ENCODE measurements around the gene AFTPH. TPM values are rescaled to one million over a fixed set of nuclear protein-coding genes. Genes with fewer than 3 reads are reported as not detected.

Gene AFTPH
- total RNA-seq, 1 donor from 2014 or later: 51.1 TPM

DNA sequence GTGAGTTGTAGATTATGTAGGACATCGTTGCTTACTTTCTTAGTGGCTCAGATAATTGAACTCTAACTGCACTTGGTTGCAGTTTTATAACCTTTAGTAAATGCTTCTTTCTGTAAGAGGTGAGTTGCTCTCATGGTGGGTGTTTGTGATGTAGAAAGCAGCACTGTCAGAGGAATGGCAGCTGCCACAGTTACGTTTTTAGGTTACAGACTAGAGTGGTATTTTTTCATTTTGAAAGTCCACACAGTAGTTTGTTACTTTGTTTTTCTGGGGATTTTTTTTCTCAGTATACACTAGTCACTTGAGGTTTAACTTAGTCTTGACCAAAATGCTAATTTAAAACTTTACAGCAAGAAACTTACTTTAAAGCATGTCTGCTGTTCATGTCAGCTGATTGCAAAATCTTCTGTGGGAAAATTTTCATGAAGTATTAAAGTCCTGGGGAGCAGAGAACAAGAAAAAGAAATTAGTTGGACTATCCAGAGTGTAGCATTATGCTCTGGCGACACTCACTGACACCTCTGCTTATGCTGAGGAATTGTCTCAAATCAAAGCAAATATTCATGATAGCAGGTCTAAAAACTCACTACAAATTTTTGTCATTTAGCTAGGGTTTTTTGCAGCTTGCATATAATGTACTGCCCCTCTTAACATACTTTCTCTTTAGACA, 14.8 kb downstream of the AFTPH start:
- no peak for DNase-seq (ENCODE audit: low spot score)

DNA sequence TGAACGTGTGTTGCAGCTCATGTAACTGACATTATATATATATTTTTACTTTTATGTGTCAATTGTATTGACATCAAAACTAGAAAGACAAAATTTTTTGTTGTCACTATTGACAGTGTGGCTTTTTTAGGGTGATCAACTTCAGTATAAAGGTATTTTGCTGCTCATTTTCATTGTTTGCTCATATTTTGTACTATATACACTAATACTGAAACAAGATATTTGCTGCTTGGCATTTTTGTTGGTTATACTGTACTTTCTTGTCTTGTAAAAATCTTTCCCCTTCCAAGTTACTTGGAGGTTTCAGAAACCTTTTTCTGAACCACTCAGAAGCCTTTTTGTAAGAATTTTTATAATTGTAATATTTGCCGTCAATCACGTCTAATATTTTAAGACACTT, 16.5 kb downstream of the AFTPH start:
- DNase-seq (ENCODE audit: low spot score): no peak

GRCh38 chr2:64541547-64541946, 17.4 kb downstream of the AFTPH start:
- no peak for DNase-seq (ENCODE audit: low spot score)

DNA sequence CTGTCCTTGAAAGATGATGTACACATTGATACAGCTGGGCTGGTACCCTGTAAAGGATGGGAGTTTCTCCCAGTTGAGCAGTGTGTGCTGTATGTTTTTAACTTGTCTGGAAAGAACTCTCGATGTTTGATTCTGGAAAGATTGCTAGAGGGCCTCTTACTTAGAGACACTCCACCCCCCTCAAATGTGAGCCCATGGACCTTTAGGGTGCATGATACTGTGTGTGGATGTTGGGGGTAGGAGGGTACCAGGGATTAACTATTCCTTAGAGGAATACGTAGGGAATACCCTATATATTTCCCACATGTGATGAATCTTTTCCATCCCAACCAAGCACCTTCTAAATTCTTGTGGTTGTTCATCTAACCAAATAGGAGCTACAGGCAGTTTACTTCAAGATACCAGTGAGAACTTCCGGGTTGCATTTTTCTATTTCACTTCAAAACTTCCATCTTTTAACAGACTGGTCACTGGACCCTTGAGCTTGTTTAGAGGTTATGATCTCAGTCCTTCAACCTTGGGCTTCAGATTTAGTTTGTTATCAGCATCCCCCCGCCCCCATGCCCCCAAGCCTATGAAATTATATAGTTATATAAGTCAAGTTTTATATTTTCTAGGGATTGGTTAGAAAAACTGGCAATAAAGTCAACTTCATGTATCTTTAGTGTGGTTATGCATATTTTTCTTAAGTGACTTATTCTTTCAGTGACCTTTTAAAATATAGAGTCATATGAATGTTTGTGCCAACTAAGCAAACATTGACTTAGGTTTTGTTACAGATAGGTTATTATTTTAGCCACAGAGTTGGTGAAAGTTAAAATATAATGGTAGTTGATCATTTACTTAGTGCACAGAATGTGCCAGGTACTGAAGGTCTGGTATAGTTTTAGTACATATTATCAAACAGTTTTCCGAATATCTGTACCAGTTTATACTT, 18.2 kb downstream of the AFTPH start:
- no peak for DNase-seq (ENCODE audit: low spot score)

- DNase-seq (ENCODE audit: low spot score): no peak
Measured at GRCh38 chr2:64543008-64543697, 19.0 kb downstream of the AFTPH start.

- DNase-seq (ENCODE audit: low spot score): no peak
Measured at GRCh38 chr2:64548761-64549160, 24.6 kb downstream of the AFTPH start.

GRCh38 chr2:64550042-64550441, 25.9 kb downstream of the AFTPH start:
- DNase-seq (ENCODE audit: low spot score): no peak

DNA sequence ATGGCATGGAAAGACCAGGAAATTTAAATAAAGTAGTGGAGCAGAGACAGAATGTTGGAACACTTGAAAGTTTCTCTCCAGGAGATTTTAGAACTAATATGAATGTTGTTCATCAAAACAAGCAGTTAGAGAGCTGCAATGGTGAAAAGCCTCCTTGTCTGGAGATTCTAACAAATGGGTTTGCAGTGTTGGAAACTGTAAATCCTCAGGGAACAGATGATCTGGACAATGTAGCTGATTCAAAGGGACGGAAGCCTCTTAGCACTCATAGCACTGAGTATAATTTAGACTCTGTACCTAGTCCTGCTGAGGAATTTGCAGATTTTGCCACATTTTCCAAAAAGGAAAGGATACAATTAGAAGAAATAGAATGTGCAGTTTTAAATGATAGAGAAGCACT, 27.7 kb downstream of the AFTPH start:
- no peak for DNase-seq (ENCODE audit: low spot score)

- no peak for DNase-seq (ENCODE audit: low spot score)
Measured at GRCh38 chr2:64554117-64554516, 30.0 kb downstream of the AFTPH start.

GRCh38 chr2:64558445-64559081, 34.4 kb downstream of the AFTPH start:
- no peak for DNase-seq (ENCODE audit: low spot score)

- DNase-seq (ENCODE audit: low spot score): no peak
Measured at GRCh38 chr2:64562148-64562784, 38.1 kb downstream of the AFTPH start.

DNA sequence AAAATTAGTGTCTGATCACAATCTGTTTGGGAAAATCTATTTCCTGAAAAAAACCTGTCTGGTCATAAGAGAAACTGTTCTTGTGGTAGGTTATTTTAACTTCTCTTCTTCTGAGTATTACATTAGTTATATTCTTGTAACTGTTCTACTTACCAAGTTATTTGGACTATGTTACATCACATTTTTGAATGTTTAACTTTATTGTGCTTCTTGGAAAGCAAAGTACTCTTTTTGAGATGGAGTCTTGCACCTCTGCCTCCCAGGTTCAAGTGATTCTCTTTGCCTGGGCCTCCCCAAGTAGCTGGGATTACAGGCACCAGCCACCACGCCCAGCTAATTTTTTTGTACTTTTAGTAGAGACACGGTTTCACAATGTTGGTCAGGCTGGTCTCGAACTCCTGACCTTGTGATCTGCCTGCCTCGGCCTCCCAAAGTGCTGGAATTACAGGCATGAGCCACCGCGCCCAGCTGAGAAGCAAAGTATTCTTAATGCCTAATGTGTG, 39.4 kb downstream of the AFTPH start:
- DNase-seq (ENCODE audit: low spot score): no peak

- DNase-seq (ENCODE audit: low spot score): no peak
Measured at GRCh38 chr2:64565949-64566710, 42.0 kb downstream of the AFTPH start.

DNA sequence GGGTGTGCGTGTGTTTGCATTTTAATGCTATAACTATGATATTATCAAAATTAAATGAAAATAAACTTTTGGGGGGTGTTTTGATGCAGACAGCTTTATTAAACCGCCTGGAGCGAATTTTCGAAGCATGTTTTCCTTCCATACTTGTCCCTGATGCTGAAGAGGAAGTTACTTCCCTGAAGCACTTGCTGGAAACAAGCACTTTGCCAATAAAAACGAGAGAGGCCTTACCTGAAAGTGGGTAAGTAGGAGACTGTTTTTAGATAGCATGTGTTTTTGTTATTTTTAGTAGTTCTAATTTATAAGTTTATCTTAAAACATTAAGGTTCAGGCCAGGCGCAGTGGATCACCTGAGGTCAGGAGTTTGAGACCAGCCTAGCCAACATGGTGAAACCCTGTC, 43.3 kb downstream of the AFTPH start:
- no peak for DNase-seq (ENCODE audit: low spot score)

DNA sequence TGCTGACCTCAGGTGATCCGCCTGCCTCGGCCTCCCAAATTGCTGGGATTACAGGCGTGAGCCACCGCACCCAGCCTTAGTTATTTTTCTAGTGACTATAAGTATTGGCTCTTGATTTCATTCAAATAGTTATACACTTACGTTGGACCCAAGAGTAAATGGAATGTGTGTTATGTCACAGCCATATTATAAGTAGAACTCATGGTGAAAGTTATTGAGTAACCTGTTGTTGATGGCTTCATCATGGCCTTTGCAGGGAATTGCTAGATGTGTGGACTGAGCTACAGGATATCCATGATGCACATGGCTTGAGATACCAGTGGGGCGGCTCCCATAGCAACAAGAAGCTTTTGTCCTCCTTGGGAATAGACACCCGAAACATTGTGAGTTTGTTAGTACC, 44.7 kb downstream of the AFTPH start:
- no peak for DNase-seq (ENCODE audit: low spot score)

DNA sequence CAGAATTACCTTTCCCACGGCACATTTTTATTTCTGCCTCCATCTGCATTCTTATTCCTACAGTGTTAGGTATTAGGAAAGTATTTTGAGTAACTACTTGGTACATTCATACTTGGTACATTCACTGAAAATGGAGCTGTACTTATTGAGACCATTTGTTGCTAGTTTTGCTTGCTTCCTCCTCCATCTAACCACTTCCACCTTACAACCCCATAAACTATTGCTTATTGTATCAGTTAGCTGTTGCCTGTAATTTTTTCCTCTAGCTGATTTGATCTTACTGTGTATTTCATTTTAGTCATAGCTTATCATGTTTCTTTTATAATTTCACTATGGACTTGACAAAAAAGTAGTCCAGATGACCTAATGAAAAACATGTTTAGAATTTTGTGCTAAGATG, 50.7 kb downstream of the AFTPH start:
- no peak for DNase-seq (ENCODE audit: low spot score)

DNA sequence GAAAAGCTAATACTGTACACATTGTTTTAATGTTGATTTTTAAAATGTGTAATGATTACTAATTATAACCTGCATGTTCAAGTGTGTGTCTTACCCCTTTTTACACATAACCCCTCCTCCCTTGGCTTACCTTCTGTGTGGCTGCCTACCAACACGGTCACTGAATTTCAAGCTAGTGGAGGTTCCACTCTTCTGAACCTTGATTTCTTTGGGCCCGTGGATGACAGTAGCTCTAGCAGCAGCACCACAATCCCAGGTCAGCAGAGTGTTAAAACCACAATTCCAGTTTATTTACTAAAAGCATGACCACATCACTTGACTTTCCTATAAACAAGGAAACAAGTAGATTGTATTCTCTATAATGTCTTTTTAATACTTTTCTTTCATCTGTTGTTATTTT, 56.9 kb downstream of the AFTPH start:
- DNase-seq (ENCODE audit: low spot score): no peak

GRCh38 chr2:64581777-64582539, 57.8 kb downstream of the AFTPH start:
- no peak for DNase-seq (ENCODE audit: low spot score)

GRCh38 chr2:64582774-64583340, 58.7 kb downstream of the AFTPH start:
- no peak for DNase-seq (ENCODE audit: low spot score)

GRCh38 chr2:64586054-64586453, 61.9 kb downstream of the AFTPH start:
- DNase-seq (ENCODE audit: low spot score): no peak

Measured in ureter (tissue), 1 donor.